ENCODE data around the gene ENO2.

DNA sequence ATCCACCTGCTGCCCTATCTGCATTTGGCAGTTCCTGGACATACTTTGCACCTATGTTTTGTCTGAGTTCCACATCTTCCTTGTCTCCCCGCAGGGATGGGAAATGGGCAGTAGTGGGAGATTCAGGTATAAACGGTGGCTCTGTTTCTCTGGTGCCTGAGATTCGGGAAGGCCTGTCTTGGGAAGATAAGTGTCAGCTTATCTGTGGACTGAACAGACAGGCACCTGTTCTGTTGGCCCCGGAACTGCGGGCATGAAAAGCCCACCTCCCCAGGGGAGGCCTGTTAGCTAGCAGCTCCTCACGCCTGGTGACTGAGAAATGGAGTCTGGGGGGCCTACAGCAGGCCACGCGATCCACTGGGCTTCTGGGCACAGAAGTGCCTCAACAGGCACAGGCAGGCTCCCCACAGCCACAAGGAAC is 50.2 kb downstream of the ENO2 start:
- no peak for TF ChIP-seq POLR2A (IDR thresholded peaks at IDR 0.05)
- TF ChIP-seq, protein P1, sequence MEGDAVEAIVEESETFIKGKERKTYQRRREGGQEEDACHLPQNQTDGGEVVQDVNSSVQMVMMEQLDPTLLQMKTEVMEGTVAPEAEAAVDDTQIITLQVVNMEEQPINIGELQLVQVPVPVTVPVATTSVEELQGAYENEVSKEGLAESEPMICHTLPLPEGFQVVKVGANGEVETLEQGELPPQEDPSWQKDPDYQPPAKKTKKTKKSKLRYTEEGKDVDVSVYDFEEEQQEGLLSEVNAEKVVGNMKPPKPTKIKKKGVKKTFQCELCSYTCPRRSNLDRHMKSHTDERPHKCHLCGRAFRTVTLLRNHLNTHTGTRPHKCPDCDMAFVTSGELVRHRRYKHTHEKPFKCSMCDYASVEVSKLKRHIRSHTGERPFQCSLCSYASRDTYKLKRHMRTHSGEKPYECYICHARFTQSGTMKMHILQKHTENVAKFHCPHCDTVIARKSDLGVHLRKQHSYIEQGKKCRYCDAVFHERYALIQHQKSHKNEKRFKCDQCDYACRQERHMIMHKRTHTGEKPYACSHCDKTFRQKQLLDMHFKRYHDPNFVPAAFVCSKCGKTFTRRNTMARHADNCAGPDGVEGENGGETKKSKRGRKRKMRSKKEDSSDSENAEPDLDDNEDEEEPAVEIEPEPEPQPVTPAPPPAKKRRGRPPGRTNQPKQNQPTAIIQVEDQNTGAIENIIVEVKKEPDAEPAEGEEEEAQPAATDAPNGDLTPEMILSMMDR (IDR thresholded peaks at IDR 0.05 in 4 of 5, conservative IDR thresholded peaks at IDR 0.05 in 1 of 5), result no peak

Measured in gastrocnemius medialis (tissue), 4 donors.